Thyroid gland (tissue), 4 donors: ENCODE results near the gene MAP6D1. TPM values are rescaled to one million over a fixed set of nuclear protein-coding genes. Genes with fewer than 3 reads are reported as not detected.

Experiments
- DNase-seq, 2 donors: peaks; one replicate each; pipeline ENCODE4 v3.0.0-alpha.2; 2019
- H3K27ac ChIP-seq, 3 donors: fragments of 200-600 bp; sonication (generic); 1 replicate in 2 of 3; 2 replicates in 1 of 3; pipeline ENCODE4 v1.5.1; 2016 to 2019; ENCODE audit warnings: mild to moderate bottlenecking in 1 of 3, moderate library complexity in 1 of 3
- H3K27me3 ChIP-seq: fragments of 200-600 bp; sonication (generic); one replicate; pipeline ENCODE4 v1.5.1; 2019
- H3K36me3 ChIP-seq, 2 donors: fragments of 200-600 bp; sonication (generic); one replicate each; pipeline ENCODE4 v1.5.1; 2016 to 2019
- H3K4me1 ChIP-seq, 2 donors: fragments of 200-600 bp; sonication (generic); one replicate each; pipeline ENCODE4 v1.5.1; 2017 to 2019
- H3K4me3 ChIP-seq, 3 donors: fragments of 200-600 bp; sonication (generic); replicated peaks in 1 of 3; 1 replicate in 2 of 3; 2 replicates in 1 of 3; pipeline ENCODE4 v1.5.1; 2016; ENCODE audit warnings: mild to moderate bottlenecking in 1 of 3
- H3K9me3 ChIP-seq: fragments of 200-600 bp; sonication (generic); one replicate; pipeline ENCODE4 v1.5.1; 2017
- CTCF ChIP-seq, 6 experiments: fragments of 200-600 bp in 3 of 6; fragments of 450-650 bp in 3 of 6; sonication (generic) in 3 of 6; IDR thresholded peaks; one replicate each; pipeline ENCODE4 v1.5.1; 2016 to 2019; ENCODE audit warnings: antibody characterized with exemption in 6 of 6, mild to moderate bottlenecking in 2 of 6, inconsistent platforms in 1 of 6, moderate library complexity in 1 of 6
- POLR2A ChIP-seq, 2 donors: fragments of 450-650 bp; IDR thresholded peaks; one replicate each; pipeline ENCODE4 v1.6.1; 2017; ENCODE audit warnings: antibody characterized with exemption in 2 of 2, mild to moderate bottlenecking in 2 of 2, moderate library complexity in 1 of 2
- WGBS, 2 donors: methylation state at CpG; one replicate each; pipeline ENCODE4 v1.1.5; 2017; 5-methylcytosine and 5-hydroxymethylcytosine counted together
- intact Hi-C: fragments of 100-400 bp; cut with DNase I; formaldehyde crosslinking; loops from one replicate; pipeline ENCODE4 v1.15.1; 2023
- total RNA-seq, 4 donors: library from RNA; depleted of rRNA; stranded (reverse); fragments of >200 nt; gene quantifications; one replicate each; pipeline ENCODE4 v1.2.3, GENCODE V29; 2016

Gene MAP6D1
- total RNA-seq, 4 donors from 2014 or later = 3.0 to 4.9 (median 3.0) TPM; not detected in 1

DNA sequence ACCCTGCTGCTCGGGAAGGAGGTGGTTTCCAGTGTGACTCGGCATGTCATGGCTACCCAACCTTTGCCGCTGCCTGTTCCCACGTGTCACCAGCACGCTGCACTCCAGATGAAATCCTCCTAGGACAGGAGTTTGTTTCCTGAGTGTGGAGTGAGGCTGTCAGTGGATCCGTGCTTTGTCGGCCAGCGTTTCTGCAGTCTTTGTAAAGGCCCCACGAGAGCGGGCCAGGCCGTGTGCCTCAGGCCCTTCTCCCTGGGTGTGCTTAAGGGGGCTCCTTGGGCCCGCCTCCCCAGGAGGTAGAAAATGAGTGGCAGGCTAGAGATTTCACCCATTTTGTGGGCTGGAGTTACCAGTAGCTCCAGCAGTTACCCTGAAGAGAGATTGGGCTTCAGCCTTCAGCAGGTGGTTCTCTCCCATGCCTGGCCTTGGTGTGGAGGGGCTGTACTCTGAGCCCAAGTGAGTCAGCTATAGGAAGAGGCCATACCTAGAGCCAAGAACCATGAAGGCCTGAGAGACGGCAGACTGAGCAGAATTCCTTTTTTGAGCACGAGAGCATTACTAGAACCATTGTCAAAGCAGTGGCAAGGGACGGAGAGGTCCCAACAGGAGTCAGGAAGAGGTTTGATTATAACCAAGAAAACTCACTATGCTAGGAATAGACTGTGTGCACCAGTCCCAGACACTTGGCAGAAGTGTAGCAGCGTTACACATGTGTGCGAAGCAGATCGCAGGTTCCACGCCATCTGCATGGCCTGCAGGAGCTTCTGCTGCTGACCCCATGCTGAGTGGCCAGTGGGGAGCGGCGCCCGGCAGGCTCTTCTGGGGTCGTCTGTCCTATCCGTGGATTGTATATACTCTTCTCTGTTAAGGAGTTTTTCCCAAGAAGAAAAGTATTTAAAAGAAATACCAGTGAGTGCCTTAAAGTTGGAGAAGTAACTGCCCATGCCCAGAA, 14.5 kb downstream of the MAP6D1 start:
- H3K4me1 ChIP-seq = peaks cover 0 to 3% of the 10 kb centered on the region in 2 donors
- H3K27ac ChIP-seq = no peak overlapping the region
- TF ChIP-seq CTCF (IDR thresholded peaks at IDR 0.05) (no peak), POLR2A (IDR thresholded peaks at IDR 0.05) (no peak)
- no peaks in the 10 kb centered on the region for H3K9me3 ChIP-seq
- no peak overlapping the region for H3K4me3 ChIP-seq
- 94 to 95% methylated on average over 24 of the region's 24 CpGs for WGBS, 2 donors
- peaks cover 47 to 54% of the 10 kb centered on the region in 2 donors for H3K36me3 ChIP-seq
- H3K27me3 ChIP-seq = no peaks in the 10 kb centered on the region
- no peak for DNase-seq
- intact Hi-C loops = no loop called here

DNA sequence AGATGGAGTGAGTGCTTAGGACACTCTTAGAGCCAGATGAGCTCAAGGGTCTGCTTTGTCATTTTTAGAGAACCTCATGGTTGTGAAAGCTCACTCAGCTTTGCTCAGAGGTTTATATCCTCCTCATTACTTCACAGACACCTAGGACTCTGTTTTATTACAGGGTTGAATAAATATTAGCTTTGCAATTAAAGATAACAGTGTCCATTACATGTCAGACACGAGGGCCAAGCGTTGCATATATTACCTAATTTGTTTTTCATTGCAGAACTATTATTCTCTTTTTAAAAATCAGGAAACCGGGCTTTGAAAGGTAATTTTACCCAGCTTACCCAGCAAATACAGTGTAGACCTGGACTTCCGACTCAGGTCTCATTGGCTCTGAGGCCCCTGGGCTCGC, 16.1 kb downstream of the MAP6D1 start:
- Histone ChIP-seq H3K27ac (no peak overlapping the region), H3K4me1 (no peaks in the 10 kb centered on the region), H3K9me3 (no peaks in the 10 kb centered on the region), H3K4me3 (no peak overlapping the region), H3K27me3 (no peaks in the 10 kb centered on the region), H3K36me3 (peaks cover 54 to 69% of the 10 kb centered on the region in 2 donors)
- intact Hi-C loops = no loop called here
- 89 to 93% methylated on average over 5 of the region's 5 CpGs for WGBS, 2 donors
- DNase-seq = no peak
- no peak for TF ChIP-seq POLR2A (IDR thresholded peaks at IDR 0.05)
- TF ChIP-seq CTCF (IDR thresholded peaks at IDR 0.05) = no peak

GRCh38 chr3:183808355-183808754, 17.0 kb downstream of the MAP6D1 start:
- Histone ChIP-seq H3K27me3 (no peaks in the 10 kb centered on the region), H3K9me3 (no peaks in the 10 kb centered on the region), H3K36me3 (peaks cover 63 to 79% of the 10 kb centered on the region in 2 donors), H3K27ac (no peak overlapping the region), H3K4me1 (no peaks in the 10 kb centered on the region), H3K4me3 (no peak overlapping the region)
- 95 to 96% methylated on average over 11 of the region's 11 CpGs for WGBS, 2 donors
- intact Hi-C loops = no loop called here
- DNase-seq = no peak
- TF ChIP-seq CTCF (IDR thresholded peaks at IDR 0.05) (no peak), POLR2A (IDR thresholded peaks at IDR 0.05) (no peak)

- no peak for TF ChIP-seq POLR2A (IDR thresholded peaks at IDR 0.05)
- TF ChIP-seq CTCF (IDR thresholded peaks at IDR 0.05) = no peak
- Histone ChIP-seq H3K27me3 (no peaks in the 10 kb centered on the region), H3K27ac (no peak overlapping the region), H3K36me3 (peaks cover 67 to 83% of the 10 kb centered on the region in 2 donors), H3K4me1 (no peaks in the 10 kb centered on the region), H3K4me3 (no peak overlapping the region), H3K9me3 (no peaks in the 10 kb centered on the region)
- intact Hi-C loops = no loop called here
- DNase-seq = no peak
- WGBS, 2 donors = 93 to 94% methylated on average over 12 of the region's 12 CpGs
Observed at GRCh38 chr3:183807881-183808280, 17.5 kb downstream of the MAP6D1 start.

GRCh38 chr3:183807209-183807728, 18.1 kb downstream of the MAP6D1 start:
- TF ChIP-seq CTCF (IDR thresholded peaks at IDR 0.05) (no peak), POLR2A (IDR thresholded peaks at IDR 0.05) (no peak)
- Histone ChIP-seq H3K27ac (no peak overlapping the region), H3K36me3 (peaks cover 73 to 87% of the 10 kb centered on the region in 2 donors), H3K9me3 (no peaks in the 10 kb centered on the region), H3K4me1 (no peaks in the 10 kb centered on the region), H3K27me3 (no peaks in the 10 kb centered on the region), H3K4me3 (no peak overlapping the region)
- DNase-seq = no peak
- intact Hi-C loops = no loop called here
- WGBS, 2 donors = 94 to 95% methylated on average over 11 to 12 of the region's 12 CpGs
